ENCODE results near the gene TEX11.
A peak's percentile ranks its signal among the peaks of the same experiment; 100 is the strongest.
"Not testable (repeated sequence)": the region's sequence is repeated elsewhere in the genome, so short reads cannot be mapped to it uniquely, and the experiment has no call there.

Gene TEX11

GRCh38 chrX:70908541-70908940 is at the start of gene TEX11:
TSS of gene TEX11 (minus strand) at chrX:70908711. CDS start at chrX:70907789, 922 bp downstream.
- peak; percentile 62 for DNase-seq (ENCODE audit: low read depth, low spot score)

GRCh38 chrX:70954871-70955270 is 46.4 kb upstream of the TEX11 start:
- no peak for DNase-seq (ENCODE audit: low read depth, low spot score)

GRCh38 chrX:70924294-70924911 is 15.9 kb upstream of the TEX11 start:
- DNase-seq (ENCODE audit: low read depth, low spot score) = no peak

GRCh38 chrX:70922774-70923473 is 14.4 kb upstream of the TEX11 start:
- no peak for DNase-seq (ENCODE audit: low read depth, low spot score)

- DNase-seq (ENCODE audit: low read depth, low spot score) = peak; percentile 27
Measured at GRCh38 chrX:70921709-70922352, 13.3 kb upstream of the TEX11 start.

- DNase-seq (ENCODE audit: low read depth, low spot score) = no peak
Measured at GRCh38 chrX:70916754-70917153, 8.2 kb upstream of the TEX11 start.

- no peak for DNase-seq (ENCODE audit: low read depth, low spot score)
Measured at GRCh38 chrX:70907900-70908299, 611 bp downstream of the TEX11 start.

GRCh38 chrX:70901465-70901864 is 7.0 kb downstream of the TEX11 start:
- DNase-seq (ENCODE audit: low read depth, low spot score) = peak; percentile 41

GRCh38 chrX:70890441-70890840 is 18.1 kb downstream of the TEX11 start:
- peak; percentile 64 for DNase-seq (ENCODE audit: low read depth, low spot score)

- DNase-seq (ENCODE audit: low read depth, low spot score) = no peak
Measured at GRCh38 chrX:70878902-70879301, 29.6 kb downstream of the TEX11 start.

GRCh38 chrX:70852294-70852693 is 56.2 kb downstream of the TEX11 start:
- DNase-seq (ENCODE audit: low read depth, low spot score) = no peak

GRCh38 chrX:70844081-70844480 is 64.4 kb downstream of the TEX11 start:
- DNase-seq (ENCODE audit: low read depth, low spot score) = not testable (repeated sequence)

GRCh38 chrX:70843620-70844019 is 64.9 kb downstream of the TEX11 start:
- DNase-seq (ENCODE audit: low read depth, low spot score) = not testable (repeated sequence)

- no peak for DNase-seq (ENCODE audit: low read depth, low spot score)
Measured at GRCh38 chrX:70834589-70834988, 73.9 kb downstream of the TEX11 start.

- no peak for DNase-seq (ENCODE audit: low read depth, low spot score)
Measured at GRCh38 chrX:70826715-70827114, 81.8 kb downstream of the TEX11 start.

- DNase-seq (ENCODE audit: low read depth, low spot score) = no peak
Measured at GRCh38 chrX:70825366-70825765, 83.1 kb downstream of the TEX11 start.

GRCh38 chrX:70808942-70809940 is 99.3 kb downstream of the TEX11 start:
- no peak for DNase-seq (ENCODE audit: low read depth, low spot score)

- DNase-seq (ENCODE audit: low read depth, low spot score) = no peak
Measured at GRCh38 chrX:70806081-70806480, 102.4 kb downstream of the TEX11 start.

GRCh38 chrX:70796742-70797141 is 111.8 kb downstream of the TEX11 start:
- DNase-seq (ENCODE audit: low read depth, low spot score) = not testable (repeated sequence)

- DNase-seq (ENCODE audit: low read depth, low spot score) = no peak
Measured at GRCh38 chrX:70774223-70774622, 134.3 kb downstream of the TEX11 start.

GRCh38 chrX:70769659-70770227 is 138.8 kb downstream of the TEX11 start:
- no peak for DNase-seq (ENCODE audit: low read depth, low spot score)
